NCI-H526 treated with DMSO at 0.1 percent for 48 hours (cell line): ENCODE data around the gene RANBP9.

Experiments
- DNase-seq: peaks from one replicate; lab custom pipeline; 2025; lab: John Stamatoyannopoulos, UW

Gene RANBP9

DNA sequence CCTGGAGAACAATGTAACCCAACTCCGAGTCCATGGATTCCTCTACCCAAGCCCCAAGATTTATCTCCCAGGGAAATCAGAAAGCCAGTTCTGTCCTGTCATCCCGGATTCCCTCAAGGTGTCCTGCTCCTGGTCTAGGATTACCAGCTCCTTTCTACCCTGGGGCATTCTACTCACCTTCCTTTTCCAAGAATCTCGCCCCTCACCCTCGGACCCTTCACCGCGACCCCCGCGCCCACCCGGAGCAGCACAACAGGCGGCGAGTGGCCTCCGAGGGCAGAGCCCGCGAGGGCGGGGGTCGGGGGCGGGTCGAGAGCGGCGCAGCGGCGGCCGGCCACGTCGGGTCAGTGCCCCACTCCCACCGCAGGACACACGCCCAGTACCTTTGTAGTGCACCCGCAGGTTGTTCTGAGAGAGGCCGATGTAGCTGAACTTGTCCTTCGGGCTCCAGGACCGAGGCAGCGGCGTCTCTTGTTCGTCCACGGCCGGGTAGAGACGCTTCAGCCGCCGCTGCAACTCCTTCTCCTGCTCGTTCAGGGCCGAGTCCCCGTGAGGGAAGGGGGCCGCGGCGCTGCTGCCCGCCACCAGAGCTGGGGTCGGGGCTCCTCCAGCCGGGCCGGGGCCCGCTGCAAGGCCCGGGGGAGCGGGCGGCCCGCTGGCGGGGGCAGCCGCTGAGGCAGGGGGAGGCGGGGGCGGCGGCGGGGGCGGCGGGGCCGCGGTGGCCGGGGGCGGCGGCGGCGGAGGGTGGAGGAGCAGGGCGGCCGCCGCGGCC is 897 bp downstream of the RANBP9 start:
- peak; percentile 53 for DNase-seq

DNA sequence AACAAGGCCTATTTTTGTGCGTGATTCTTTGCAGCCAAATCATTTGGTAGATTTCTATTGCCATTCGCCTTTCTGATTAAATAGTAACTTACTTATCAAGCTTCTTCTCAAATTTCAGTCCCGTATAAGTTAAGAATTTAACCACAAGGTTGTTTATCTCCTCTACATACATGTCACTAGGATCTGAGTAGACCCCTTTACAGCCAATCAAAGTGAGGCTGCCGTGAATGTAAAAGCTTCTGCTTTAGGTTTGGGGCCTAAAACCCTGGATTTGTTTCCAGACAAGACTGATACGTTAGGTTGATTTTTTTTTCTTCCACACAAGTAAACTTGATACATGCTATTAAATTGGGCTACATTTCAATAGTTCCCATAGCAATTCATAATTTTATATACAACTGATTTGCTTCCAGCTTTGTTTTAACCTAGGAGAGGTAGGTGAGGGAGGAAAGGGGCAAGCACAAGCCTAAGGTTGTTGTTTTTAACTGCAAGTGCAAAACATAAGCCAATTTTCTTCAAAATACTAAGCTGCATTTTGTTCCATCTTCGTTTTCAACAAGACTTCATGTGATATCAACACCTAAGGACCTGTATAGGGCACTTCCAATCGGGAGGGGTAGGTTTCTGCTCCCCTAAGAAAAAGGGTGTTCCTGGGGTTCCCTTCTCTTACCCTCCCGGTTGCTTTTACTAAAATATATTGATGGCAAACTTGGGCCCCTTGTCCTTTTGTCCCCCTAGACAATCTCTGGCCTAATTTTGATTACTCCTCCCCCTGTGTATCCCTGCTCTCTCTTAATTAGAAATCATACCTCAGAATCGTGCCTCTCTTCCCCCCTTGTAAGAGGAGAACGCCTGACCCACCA is 1.7 kb downstream of the RANBP9 start:
- DNase-seq: peak; percentile 56

DNA sequence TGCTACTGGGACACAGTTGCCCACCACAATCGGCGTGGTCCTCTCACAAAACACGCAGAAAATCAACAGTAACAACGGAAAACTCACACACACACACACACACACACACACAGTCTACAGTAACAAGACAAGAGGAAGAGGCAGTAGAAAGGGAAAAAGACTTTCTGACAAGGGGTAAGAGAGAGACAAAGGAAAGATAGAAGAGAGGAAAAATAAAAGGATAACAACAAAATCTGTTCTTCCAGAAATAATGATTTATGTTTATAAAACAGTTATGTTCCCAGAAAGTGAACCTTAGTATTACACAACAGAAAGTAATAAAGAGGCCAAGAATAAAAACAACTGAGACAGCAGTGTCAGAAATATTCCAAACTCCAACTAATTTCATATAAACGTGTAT is 2.9 kb downstream of the RANBP9 start:
- DNase-seq: no peak

DNA sequence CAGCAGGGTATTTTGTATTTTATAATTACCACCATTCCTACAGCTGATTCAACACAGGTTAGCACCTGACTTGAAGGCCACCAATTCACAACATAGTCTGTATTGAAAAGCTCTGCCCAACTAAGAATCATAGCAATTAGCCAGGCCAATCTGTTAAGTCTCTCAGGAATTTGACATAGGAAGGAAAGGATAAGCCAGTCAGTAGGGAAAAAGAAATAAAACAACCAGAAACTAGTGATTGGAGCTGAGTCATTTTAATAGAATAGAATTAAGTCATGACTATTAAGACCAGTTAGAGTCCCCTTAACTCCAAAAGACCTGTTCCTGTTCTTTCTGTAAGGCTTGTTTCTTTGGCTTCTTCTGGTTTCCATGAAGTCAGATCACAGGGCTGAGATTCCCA is 8.1 kb downstream of the RANBP9 start:
- DNase-seq: no peak

DNA sequence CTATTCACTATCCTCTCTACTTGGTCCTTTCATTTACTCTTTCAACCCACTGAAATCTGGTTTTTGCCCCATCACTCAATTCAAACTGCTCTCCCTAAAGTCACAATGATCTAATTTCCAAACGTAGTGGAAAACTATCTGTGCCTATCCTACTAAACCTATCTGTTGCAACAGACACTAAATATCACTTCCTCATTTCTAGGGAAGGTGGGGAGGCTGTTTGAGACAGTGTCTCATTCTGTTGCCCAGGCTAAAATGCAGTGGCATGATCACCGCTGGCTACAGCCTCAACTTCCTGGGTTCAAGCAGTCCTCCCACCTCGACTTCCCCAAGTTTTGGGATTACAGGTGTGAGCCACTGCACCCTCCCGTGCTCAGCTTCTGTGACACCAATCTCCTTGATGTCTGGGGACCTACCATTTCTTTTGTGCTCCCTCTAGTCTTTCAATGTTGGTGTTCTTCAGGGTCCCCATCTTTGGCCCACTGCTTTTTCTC is 8.8 kb downstream of the RANBP9 start:
- DNase-seq: no peak

DNA sequence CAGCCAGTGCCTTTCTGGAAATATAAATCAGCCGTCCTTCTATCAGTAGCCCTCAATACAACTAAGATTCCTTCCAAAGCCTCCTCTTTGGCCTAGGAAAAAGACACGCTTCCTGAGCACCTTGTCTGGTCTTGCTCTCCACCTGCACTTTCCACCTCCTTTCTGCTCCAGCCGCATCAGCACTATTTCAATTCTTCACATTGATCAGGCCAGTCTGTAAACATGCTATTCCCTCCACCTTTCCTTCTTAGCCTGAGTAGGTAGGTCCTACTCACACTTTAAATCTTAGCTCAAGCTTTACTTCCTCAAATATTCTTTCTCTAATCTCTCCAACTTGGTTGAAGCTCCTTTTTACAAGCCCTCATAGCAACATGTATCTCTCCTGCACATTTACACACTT is 11.4 kb downstream of the RANBP9 start:
- no peak for DNase-seq

DNA sequence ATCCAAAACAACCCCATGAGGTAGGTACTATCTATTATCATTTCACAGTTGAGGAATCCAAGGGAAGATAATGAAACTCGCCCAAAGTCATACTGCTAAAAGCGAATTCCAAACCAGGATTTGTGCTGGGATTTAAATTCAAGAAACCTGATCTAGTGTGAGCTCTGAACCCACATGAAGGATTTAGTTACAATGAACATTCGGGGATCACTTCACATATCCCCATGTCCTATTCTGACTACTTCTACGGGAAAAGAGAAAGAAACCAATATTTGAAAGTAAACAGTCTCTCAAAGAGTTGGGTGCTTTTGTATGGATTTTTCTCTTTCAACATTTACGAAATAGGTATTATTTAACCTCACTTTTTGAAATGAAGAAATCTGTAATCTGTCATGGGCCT is 12.9 kb downstream of the RANBP9 start:
- DNase-seq: no peak

DNA sequence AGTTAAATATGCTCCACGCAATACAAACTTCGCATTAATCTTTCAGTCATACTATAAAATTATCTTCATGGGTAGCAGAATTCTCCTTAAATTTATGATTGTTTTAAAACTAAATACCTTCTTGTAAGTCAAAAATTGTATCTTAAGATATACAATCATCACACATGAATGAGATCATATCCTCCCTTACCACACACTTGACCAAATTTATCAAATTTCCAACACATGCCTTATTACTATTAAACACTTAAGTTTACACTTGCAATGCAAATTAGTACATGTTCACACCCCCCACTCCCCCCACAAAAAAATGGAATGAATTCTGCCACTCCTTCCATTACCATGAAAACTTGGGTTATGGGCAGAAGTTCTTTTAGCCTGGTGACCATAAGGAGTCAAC is 13.8 kb downstream of the RANBP9 start:
- no peak for DNase-seq

DNA sequence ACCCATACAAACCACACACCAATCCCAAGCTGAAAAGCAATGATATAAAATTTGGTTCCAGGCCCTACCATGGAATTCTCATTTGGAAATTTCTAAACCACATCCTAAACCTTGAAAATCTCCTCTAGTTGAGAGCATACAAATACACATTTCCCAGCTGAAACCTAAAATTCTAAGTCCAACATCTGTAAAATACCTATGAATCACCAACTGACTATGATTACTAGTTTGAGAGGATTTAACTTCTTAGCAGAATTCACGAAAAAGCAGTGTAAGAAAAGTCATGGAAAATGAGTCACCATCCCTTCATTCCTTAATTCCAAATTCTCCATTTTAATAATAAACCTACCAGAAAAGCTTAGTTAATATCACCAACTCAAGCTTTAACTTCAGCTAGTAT is 15.4 kb downstream of the RANBP9 start:
- no peak for DNase-seq

DNA sequence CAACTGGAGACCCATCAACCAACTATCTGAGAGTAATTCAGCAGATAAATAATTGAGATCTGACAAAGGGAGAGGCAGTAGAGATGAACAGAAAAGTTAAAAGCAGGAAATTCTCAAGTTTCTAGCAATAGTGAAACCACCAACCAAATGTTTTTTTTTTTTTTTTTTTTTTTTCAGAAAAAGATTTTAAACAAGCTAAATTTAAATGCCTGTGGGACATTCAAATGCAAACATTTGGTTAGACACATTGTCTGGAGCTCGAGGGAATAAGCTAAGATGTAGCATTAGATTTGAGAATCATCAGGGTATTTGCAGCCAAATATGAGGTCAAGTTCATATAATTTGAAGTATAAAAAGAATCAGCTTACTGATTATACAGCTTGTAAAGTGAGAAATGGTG is 16.4 kb downstream of the RANBP9 start:
- no peak for DNase-seq

DNA sequence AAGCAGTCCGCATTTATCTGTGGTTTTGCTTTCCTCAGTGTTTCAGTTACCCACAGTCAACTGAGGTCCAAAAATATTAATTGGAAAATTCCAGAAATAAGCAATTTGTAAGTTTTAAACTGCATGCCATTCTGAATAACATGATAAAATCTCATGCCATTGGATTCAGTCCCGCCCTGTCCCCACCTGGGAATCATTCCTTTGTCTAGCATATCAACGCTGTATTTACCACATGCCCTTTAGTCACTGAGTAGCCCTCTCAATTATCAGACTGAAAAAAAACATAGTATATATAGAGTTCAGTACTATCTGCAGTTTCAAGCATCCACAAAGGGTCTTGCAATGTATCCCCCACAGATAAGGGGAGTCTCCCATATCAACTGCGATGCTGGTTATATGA is 17.1 kb downstream of the RANBP9 start:
- no peak for DNase-seq

DNA sequence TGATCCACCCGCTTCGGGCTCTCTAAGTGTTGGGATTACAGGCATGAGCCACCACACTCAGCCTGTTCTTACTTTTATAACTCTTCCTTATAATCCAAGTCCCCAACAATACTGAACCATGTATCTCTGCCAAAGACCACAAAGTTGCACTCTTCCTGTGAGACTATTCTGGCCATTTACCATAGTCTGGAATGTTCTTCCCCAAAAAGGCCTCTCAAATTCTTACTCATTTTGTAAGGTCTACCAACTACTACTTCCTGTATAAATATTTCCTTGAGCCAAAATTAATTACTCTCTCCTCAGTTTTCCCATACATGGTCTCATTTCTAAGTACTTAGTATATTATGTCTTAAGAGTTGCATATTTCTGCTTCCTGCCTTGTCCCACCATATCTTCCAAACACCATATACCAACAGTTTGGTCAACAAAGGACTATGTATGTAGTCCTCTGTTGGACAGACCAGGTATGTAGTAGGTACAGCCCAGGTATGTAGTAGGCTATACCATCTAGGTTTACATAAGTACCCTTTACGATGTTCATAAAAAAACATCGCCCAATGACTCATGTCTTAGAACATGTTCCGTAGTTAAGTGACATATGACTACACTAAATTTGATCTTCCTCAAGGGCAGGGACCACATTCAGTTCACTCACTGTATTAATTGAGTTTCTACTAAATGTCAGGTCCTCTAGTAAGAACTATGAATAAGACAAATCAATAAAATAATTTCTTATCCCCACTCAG is 22.0 kb downstream of the RANBP9 start:
- DNase-seq: no peak

DNA sequence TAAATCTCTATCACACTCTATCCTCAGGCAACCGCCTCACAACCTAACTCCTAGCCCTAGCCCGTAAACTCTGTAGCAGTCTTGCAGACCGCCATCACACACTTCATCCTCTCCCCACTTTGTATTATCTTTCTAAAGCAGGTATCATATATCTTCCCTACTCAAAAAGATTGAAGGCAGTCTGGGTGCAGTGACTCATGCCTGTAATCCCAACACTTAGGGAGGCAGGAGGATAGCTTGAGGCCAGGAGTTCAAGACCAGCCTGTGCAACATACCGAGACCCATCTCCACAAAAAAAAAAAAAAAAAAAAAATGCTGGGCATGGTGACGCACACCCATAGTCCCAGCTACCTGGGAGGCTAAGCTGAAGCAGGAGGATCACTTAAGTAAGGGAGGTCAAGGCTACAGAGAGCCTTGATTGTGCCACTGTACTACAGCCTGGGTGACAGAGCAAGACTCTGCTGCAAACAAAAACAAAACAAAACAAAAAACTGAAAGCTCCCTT is 22.9 kb downstream of the RANBP9 start:
- DNase-seq: no peak

DNA sequence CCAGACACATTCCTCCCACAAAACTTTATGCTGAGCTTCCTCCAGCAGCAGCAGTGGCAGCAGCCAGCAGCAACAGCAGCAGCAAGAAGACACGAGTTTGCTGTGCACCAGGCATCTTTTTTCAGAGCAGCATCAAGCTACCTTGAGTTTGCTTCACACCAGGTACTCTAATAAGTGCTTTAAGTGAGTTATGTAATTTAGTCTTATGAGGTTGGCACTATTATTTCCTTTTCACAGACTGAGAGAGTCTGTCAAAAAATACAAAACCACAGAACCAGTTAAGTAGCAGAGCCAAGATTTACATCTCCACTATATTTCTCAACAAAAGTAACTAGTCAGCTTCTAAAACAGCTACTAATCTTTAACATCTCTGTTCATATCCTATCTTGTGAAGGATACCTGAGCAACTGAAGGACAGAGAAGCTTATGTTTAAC is 23.7 kb downstream of the RANBP9 start:
- DNase-seq: no peak

DNA sequence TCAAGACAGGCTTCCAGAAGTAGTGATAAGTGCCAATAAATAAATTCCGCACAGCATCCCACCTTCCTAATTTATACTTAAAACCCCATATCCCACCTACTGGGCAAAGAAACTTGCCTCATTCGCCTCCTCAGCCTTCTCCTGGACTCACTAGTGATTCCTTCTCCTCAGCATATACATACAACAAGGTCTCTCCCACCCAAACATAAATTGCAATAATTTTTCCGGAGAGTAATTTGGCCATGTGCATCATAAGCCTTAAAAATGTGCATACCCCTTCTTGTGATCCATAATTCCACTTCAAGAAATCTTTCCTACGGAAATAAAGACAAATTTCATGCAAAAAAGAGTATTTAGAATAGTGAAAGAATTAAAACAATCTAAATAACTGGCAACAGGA is 26.8 kb downstream of the RANBP9 start:
- DNase-seq: no peak

DNA sequence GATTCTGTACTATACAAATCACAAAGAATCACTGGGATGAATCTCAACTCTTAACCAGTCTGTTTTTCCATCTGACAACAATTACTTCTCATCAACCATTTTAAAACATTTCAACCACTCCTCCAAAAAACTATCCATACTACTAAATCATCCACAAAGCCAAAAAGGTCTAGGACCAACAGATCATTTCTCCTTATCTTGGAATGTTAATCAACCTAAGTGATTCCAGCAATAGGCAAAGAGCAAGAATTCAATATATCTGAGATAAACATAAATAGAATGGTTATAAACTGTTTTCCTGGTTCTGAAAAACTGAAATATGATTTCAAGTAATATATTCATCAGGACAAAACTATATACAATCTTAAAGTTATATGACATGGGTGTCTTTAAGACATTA is 28.6 kb downstream of the RANBP9 start:
- DNase-seq: no peak

DNA sequence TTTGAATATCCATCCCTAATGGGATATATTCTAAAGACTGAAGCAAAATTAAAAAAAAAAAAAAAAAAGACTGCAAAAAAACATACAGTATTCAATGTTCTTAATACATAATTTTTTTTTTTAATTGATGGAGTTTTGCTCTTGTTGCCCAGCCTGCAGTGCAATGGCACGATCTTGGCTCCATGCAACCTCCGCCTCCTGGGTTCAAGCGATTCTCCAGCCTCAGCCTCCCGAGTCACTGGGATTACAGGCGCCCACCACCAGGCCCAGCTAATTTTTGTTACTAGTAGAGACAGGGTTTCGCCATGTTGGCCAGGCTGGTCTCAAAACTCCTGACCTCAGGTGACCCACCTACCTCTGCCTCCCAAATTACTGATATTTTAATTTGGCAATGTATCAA is 29.3 kb downstream of the RANBP9 start:
- no peak for DNase-seq

DNA sequence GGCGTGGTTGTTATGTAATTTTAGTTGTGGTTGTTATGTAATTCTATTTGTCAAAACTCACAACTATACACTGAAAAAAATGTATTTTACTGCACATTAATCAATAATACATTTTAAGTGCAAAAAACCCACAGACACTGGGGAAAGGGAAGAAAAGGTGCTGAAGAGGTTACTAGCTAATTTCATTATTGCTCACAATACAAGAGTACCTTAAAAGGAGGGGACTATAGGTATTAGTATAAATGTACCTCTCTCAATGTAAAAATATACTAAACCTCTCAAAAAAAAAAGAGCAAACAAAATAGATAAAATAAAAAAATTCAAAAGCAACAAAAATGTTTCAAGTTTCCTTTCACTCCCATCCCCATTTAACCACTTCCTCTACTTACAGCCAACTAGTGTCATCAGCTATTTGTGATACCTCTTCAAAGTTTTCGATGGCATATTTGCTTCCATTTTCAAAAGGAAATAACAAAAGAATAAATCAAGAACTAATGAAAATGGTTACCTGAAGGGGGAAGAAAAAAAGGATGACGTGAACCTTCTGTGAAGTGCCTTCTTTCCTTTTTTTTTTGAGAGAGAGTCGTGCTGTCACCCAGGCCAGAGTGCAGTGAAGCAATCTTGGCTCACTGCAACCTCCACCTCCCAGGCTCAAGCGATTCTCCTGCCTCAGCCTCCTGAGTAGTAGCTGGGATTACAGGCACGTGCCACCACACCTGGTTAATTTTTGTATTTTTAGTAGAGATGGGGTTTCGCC is 30.2 kb downstream of the RANBP9 start:
- no peak for DNase-seq

DNA sequence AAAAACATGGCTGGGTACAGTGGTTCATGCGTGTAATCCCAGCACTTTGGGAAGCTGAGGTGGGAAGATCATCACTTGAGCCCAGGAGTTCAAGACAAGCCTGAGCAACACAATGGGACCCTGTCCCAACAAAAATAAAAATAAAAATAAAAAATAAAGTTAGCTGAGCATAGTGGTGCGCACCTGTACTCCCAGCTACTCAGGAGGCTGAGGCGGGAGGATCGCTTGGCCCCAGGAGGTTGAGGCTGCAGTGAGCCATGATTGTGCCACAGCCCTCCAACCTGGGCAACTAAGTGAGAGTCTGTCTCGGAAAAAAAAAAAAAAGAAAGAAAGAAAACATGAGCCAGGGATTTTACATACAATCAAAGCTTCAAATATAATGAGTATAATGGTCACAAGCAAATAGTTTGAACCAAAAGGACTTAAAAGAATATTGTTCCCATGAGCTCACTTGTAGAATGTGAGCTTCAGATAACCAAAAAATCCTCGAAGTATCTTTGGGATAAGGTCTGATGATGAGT is 31.1 kb downstream of the RANBP9 start:
- no peak for DNase-seq

DNA sequence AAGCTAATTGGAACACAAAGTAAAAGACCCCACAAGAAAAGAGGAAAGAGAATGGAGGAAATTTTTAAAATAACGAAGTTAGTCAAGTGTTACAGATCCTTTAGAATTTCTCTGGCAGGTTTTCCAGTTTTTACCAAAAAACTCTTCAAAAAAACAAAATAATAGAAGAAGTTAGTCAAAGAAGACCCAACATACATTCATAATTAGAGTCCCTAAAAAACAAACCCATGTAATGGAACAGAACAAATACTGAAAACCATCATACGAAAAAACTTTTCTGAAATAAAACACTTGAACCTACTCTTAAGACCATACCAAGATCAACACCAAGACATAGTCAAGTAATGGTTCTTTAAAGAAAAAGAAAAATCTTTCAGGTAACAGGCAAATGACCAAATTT is 31.6 kb downstream of the RANBP9 start:
- DNase-seq: no peak

DNA sequence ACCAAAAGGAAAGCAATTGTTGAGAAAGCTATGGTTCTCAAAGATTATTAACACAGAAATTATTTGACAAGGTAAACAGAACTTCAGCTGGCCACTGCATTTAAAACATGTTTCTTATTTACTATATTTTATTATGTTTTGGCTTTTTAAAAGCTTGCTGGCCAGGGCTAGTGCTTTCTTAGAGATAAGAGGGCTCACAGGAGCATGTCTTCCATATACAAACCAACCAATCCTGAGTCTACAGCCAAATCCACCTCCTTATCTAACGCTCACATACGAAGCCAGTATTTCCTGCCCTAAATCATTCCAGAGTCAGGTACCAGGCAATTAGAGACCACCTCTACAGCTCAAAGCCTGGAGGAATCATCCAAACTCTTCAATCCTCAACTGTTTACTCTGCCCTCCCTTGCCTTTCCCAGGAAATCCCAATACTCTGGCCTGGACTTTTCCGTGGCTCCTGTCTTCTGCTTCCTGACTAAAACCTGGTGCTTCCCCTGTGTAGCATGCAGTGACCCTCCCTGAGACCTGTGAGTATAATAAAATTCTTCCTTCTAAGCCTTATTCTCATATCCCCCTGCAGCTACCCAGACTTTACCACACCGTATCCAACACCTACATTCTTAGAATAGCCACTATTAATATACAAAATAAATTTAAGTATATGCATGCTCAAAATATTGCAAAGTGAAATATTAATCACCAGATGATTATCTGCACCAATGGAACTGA is 33.2 kb downstream of the RANBP9 start:
- no peak for DNase-seq
